GM23248 (cell line): ENCODE results near the gene TCEAL6. TPM values are rescaled to one million over a fixed set of nuclear protein-coding genes. Genes with fewer than 3 reads are reported as not detected.
"Not testable (repeated sequence)": the region's sequence is repeated elsewhere in the genome, so short reads cannot be mapped to it uniquely, and the experiment has no call there.

Experiments
- DNase-seq: peaks from one replicate; pipeline ENCODE4 v3.0.0-alpha.2; 2015
- H2AFZ ChIP-seq: fragments of 200-600 bp; sonication (generic); 2 replicates; pipeline ENCODE4 v1.6.1; 2016; ENCODE audit warnings: antibody characterized with exemption
- H3F3A ChIP-seq: fragments of 200-600 bp; sonication (generic); 2 replicates; pipeline ENCODE4 v1.6.1; 2016; ENCODE audit warnings: mild to moderate bottlenecking, antibody characterized with exemption, mixed run types; ENCODE audit not compliant: insufficient read depth
- H3K27ac ChIP-seq: fragments of 200-600 bp; sonication (generic); 2 replicates; pipeline ENCODE4 v1.5.1; 2016; ENCODE audit warnings: mild to moderate bottlenecking
- H3K27me3 ChIP-seq: fragments of 200-600 bp; sonication (generic); replicated peaks from 2 replicates; pipeline ENCODE4 v1.6.1; 2016; ENCODE audit warnings: mild to moderate bottlenecking; ENCODE audit not compliant: insufficient read depth
- H3K36me3 ChIP-seq: fragments of 200-600 bp; sonication (generic); 2 replicates; pipeline ENCODE4 v1.6.1; 2016; ENCODE audit warnings: low read depth, mild to moderate bottlenecking
- H3K4me1 ChIP-seq: fragments of 200-600 bp; sonication (generic); 2 replicates; pipeline ENCODE4 v1.6.1; 2016; ENCODE audit warnings: mild to moderate bottlenecking; ENCODE audit not compliant: insufficient read depth
- H3K4me2 ChIP-seq: fragments of 200-600 bp; sonication (generic); one replicate; pipeline ENCODE4 v1.6.1; 2016; ENCODE audit warnings: mild to moderate bottlenecking; ENCODE audit not compliant: unreplicated experiment
- H3K4me3 ChIP-seq: fragments of 200-600 bp; sonication (generic); 2 replicates; pipeline ENCODE4 v1.5.1; 2016; ENCODE audit warnings: mild to moderate bottlenecking
- H3K79me2 ChIP-seq: fragments of 200-600 bp; sonication (generic); 2 replicates; pipeline ENCODE4 v1.6.1; 2016; ENCODE audit warnings: mild to moderate bottlenecking; ENCODE audit not compliant: insufficient read depth
- H3K9ac ChIP-seq: fragments of 200-600 bp; sonication (generic); 2 replicates; pipeline ENCODE4 v1.6.1; 2016; ENCODE audit warnings: mild to moderate bottlenecking
- H3K9me2 ChIP-seq: fragments of 200-600 bp; sonication (generic); 2 replicates; pipeline ENCODE4 v1.6.1; 2016; ENCODE audit warnings: mixed run types, mild to moderate bottlenecking, moderate library complexity; ENCODE audit not compliant: insufficient read depth
- H3K9me3 ChIP-seq: fragments of 200-600 bp; sonication (generic); one replicate; pipeline ENCODE4 v1.6.1; 2017; ENCODE audit warnings: low read depth
- H4K20me1 ChIP-seq: fragments of 200-600 bp; sonication (generic); 2 replicates; pipeline ENCODE4 v1.6.0; 2016; ENCODE audit not compliant: insufficient read depth
- EZH2 ChIP-seq: fragments of 200-600 bp; sonication (generic); IDR thresholded peaks from 2 replicates; pipeline ENCODE4 v1.6.1; 2018; ENCODE audit warnings: antibody characterized with exemption, mild to moderate bottlenecking; ENCODE audit not compliant: insufficient read depth, poor library complexity, severe bottlenecking
- EZH2phosphoT487 ChIP-seq: fragments of 200-600 bp; sonication (generic); IDR thresholded peaks from 2 replicates; pipeline ENCODE4 v1.6.1; 2018; ENCODE audit warnings: antibody characterized with exemption, moderate library complexity, mild to moderate bottlenecking, low read depth; ENCODE audit not compliant: insufficient read depth
- WGBS, 2 experiments: methylation state at CpG; one replicate each; pipeline ENCODE4 v1.1.6; 2015 to 2017; ENCODE audit warnings: low lambda C conversion rate in 2 of 2, low coverage in 1 of 2; ENCODE audit errors: missing lambda C conversion rate in 2 of 2; 5-methylcytosine and 5-hydroxymethylcytosine counted together
- in situ Hi-C: fragments of 300-500 bp; cut with MboI; formaldehyde crosslinking; loops from 2 replicates; pipeline ENCODE4 v1.15.0; 2020
- polyA plus RNA-seq: library from polyadenylated mRNA; unstranded; fragments of >200 nt; fragmentation: Nextera tagmentation; extraction: Ambion mirVana; gene quantifications from 2 replicates; pipeline ENCODE4 v1.2.1, GENCODE V29; 2016
- total RNA-seq: library from RNA; depleted of rRNA; stranded (reverse); fragments of >200 nt; shearing (Covaris generic); gene quantifications from 2 replicates; pipeline ENCODE4 v1.2.3, GENCODE V29; 2014; rRNA removed

The TCEAL6 gene
- not detected in 2 replicates for total RNA-seq
- not detected in 2 replicates for polyA plus RNA-seq

DNA sequence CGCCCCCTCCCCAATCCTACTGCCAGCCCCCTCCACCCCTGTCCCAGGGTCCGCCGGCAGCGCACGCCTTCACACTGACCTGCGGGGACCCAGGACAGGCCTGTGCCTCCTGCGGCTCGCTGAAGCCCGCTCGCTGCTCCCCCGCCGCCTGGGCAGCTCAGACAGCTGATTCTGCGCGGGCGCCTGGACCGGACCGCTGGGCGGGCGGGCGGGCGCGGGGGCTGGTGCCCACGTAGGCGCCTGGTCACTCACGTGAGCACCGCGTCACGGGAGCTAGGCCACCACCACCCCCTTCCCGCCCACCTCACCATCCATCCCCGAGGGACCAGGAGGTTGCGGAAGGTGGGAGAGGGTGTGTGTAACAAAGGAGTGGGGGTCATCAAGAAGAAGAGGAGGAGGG is at the start of gene TCEAL6:
Gene TCEAL6 (minus strand): TSS at position 208 of the 400 bp plus-strand sequence.
- H3K9me2 ChIP-seq, H3K27ac ChIP-seq, DNase-seq, H2AFZ ChIP-seq, H3K4me2 ChIP-seq, H4K20me1 ChIP-seq, H3K27me3 ChIP-seq, H3K4me1 ChIP-seq, H3K79me2 ChIP-seq, H3K36me3 ChIP-seq, H3K9ac ChIP-seq, in situ Hi-C loops, H3K4me3 ChIP-seq, H3K9me3 ChIP-seq, H3F3A ChIP-seq: not testable (repeated sequence)
- 4% methylated on average over 10 of the region's 31 CpGs; no CpG with 5 or more reads in 1 of the 2 experiments for WGBS, 2 experiments

DNA sequence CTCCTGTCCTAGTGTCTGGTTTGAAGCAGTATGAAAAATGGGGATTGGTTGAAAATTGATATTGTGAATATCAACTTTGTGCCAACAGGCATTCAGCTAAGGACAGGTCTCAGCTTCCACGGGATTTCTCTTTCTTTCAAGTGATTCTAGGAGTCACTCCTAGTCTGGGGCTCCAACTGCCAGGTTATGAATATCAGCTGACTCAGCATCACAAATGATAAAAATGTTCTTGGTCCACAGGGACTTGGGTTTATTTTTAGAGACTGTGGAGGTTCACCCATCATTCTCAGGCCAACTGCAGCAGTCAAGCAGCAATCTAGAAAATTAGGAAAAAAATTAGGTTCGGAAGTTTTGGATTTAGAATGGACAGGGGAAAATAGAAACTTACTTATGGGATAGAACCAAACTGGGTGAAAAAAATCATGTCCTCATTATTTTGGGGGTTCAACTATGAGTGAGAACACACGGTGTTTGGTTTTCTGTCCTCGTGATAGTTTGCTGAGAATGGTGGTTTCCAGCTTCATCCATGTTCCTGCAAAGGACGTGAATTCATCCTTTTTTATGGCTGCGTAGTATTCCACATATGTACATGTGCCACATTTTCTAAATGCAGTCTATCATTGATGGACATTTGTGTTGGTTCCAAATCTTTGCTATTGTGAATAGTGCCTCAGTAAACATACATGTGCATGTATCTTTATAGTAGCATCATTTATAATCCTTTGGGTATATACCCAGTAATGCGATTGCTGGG is 43.9 kb upstream of the TCEAL6 start:
- Histone ChIP-seq H3K27ac (no peak overlapping the region), H3K9me2 (no peaks in the 10 kb centered on the region), H2AFZ (no peak overlapping the region), H3K4me2 (no peak overlapping the region), H3K9ac (no peak overlapping the region), H4K20me1 (no peaks in the 10 kb centered on the region), H3K27me3 (no peaks in the 10 kb centered on the region), H3K36me3 (no peaks in the 10 kb centered on the region), H3K79me2 (no peaks in the 10 kb centered on the region), H3F3A (no peaks in the 10 kb centered on the region), H3K4me1 (no peaks in the 10 kb centered on the region), H3K9me3 (no peaks in the 10 kb centered on the region), H3K4me3 (no peak overlapping the region)
- no peak for DNase-seq
- in situ Hi-C loops, result no loop called here
- TF ChIP-seq EZH2phosphoT487 (no peak), EZH2 (no peak)
- WGBS, 2 experiments, result 30 to 33% methylated on average over 6 of the region's 7 CpGs

DNA sequence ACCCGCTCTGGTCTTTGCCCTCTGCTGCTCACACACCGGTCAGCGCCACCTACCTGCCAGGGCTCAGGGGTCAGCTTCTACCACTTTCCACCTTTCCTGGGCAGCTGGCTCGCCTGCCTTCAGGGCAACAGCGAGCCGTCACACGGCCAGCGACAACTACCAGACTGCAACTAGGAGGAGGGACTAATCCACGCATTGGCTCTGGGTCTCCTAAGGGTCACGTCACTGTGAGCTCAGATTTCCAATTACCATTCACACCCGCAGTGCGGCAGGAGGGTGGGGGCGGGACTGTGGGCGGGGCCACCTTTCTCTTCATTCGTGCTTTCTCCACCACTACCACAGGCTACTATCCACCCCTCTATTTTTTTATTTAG is 13.5 kb upstream of the TCEAL6 start, which contains the start of gene BEX5:
Gene BEX5 (minus strand): TSS at position 172 of the 374 bp plus-strand sequence. CDS start 1,712 bp downstream, outside the sequence.
- Histone ChIP-seq H3K36me3 (no peaks in the 10 kb centered on the region), H3K9me2 (no peaks in the 10 kb centered on the region), H3K4me3 (peak within 1 kb of the TSS; percentile 64), H3K27ac (no peak within 1 kb of the TSS), H3K4me1 (no peaks in the 10 kb centered on the region), H3K9me3 (no peaks in the 10 kb centered on the region), H3K9ac (no peak within 1 kb of the TSS), H2AFZ (peak within 1 kb of the TSS; percentile 62), H4K20me1 (no peaks in the 10 kb centered on the region), H3K27me3 (no peaks in the 10 kb centered on the region), H3K4me2 (no peak within 1 kb of the TSS), H3K79me2 (no peaks in the 10 kb centered on the region), H3F3A (no peaks in the 10 kb centered on the region)
- WGBS, 2 experiments, result 1 to 2% methylated on average over 8 to 15 of the region's 15 CpGs
- in situ Hi-C loops, result no loop called here
- TF ChIP-seq EZH2 (no peak), EZH2phosphoT487 (no peak)
- peak; percentile 54 for DNase-seq

DNA sequence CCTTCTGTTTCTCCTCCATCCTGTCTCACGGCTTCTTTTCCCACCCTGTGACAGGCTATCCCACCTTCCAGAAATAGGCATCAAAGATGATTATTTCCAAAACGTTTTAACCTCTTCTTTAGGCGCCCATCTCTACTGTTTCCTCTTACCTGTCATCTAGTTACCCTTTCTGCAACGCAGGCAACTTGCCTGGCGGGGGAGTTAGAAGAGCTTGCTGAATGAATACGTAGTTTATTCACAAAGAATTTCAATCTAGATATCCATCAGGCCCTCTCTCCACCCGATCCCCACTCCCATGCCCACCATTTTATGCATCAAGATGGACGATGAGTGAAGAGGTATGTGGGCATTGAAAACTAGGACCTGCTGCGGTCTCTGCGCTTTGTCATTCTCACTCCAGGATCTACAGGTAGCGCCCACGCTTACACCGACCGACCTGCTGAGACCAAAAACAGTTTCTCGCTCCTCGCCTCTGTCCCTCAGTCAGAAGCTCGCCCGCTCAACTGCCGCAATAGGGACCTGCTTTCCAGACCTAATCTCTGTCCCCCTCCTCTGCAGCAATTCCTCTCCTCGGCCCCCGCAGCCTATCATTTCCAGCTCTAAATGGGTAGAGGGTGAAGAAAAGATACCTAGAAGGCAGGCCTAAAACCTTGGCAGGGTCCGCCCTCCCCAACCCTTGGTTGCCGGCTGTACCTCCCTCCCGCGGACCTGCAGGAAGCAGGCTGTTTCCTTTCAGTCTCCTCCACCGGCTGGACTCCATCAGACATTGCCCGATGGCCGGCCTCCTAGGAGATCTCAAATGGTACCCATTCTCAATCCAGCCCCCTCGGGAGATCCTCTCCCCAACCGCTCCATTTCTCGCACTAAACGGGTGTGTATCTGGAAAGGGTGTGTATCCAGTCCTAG is 12.9 kb upstream of the TCEAL6 start:
- TF ChIP-seq EZH2, result no peak
- no peak for TF ChIP-seq EZH2phosphoT487
- Histone ChIP-seq H3K79me2 (no peaks in the 10 kb centered on the region), H3K27me3 (no peaks in the 10 kb centered on the region), H3K9me3 (no peaks in the 10 kb centered on the region), H3K36me3 (no peaks in the 10 kb centered on the region), H3K4me2 (no peak overlapping the region), H4K20me1 (no peaks in the 10 kb centered on the region), H3K9ac (no peak overlapping the region), H2AFZ (peak overlapping the region; percentile 62), H3F3A (no peaks in the 10 kb centered on the region), H3K4me1 (no peaks in the 10 kb centered on the region), H3K27ac (no peak overlapping the region), H3K4me3 (peak overlapping the region; percentile 64), H3K9me2 (no peaks in the 10 kb centered on the region)
- DNase-seq, result peak; percentile 8
- 14 to 19% methylated on average over 23 to 32 of the region's 32 CpGs for WGBS, 2 experiments
- in situ Hi-C loops, result no loop called here
